ENCODE measurements around the gene PROSER3.
"Not testable (repeated sequence)": the region's sequence is repeated elsewhere in the genome, so short reads cannot be mapped to it uniquely, and the experiment has no call there.

The PROSER3 gene

GRCh38 chr19:35755550-35756376, 2.2 kb upstream of the PROSER3 start:
- DNase-seq: no peak

- no peak for DNase-seq
These were observed 1.4 kb upstream of the PROSER3 start, which contains the start of gene HSPB6 for GRCh38 chr19:35756377-35757230. Gene HSPB6 (minus strand): TSS chr19:35757029. CDS start chr19:35757008, 21 bp downstream.

GRCh38 chr19:35757231-35757748, 686 bp upstream of the PROSER3 start:
- DNase-seq: no peak

- DNase-seq: no peak
These were observed 1.7 kb downstream of the PROSER3 start for GRCh38 chr19:35759697-35760096.

- DNase-seq: no peak
These were observed 2.9 kb downstream of the PROSER3 start for GRCh38 chr19:35760711-35761349.

GRCh38 chr19:35764432-35765315, 6.7 kb downstream of the PROSER3 start:
- DNase-seq: no peak

- DNase-seq: no peak
These were observed 8.7 kb downstream of the PROSER3 start for GRCh38 chr19:35766571-35767104.

- no peak for DNase-seq
These were observed 9.5 kb downstream of the PROSER3 start for GRCh38 chr19:35767288-35768081.

GRCh38 chr19:35768082-35768421, 10.1 kb downstream of the PROSER3 start:
- no peak for DNase-seq

GRCh38 chr19:35772362-35772761, 14.4 kb downstream of the PROSER3 start:
- DNase-seq: not testable (repeated sequence)

- peak; percentile 23 to 54 for DNase-seq
These were observed 15.2 kb downstream of the PROSER3 start for GRCh38 chr19:35773020-35773806.

GRCh38 chr19:35774274-35775045, 16.5 kb downstream of the PROSER3 start:
- no peak for DNase-seq

- DNase-seq: no peak
These were observed 17.0 kb downstream of the PROSER3 start for GRCh38 chr19:35775046-35775297.

- peak; percentile 98 to 100 for DNase-seq
These were observed 17.5 kb downstream of the PROSER3 start, which contains the start of gene ARHGAP33 for GRCh38 chr19:35775298-35776101. Gene ARHGAP33 (plus strand): TSS chr19:35775564. CDS start chr19:35775659, 95 bp downstream.

GRCh38 chr19:35776102-35776788, 18.3 kb downstream of the PROSER3 start:
- DNase-seq: no peak

- no peak for DNase-seq
These were observed 19.3 kb downstream of the PROSER3 start for GRCh38 chr19:35777086-35777841.

- no peak for DNase-seq
These were observed 20.0 kb downstream of the PROSER3 start for GRCh38 chr19:35777961-35778360.
